Progenitor cell of endocrine pancreas (in vitro differentiated cells): ENCODE data around the gene COL9A3. TPM values are rescaled to one million over a fixed set of nuclear protein-coding genes. Genes with fewer than 3 reads are reported as not detected.

Experiments
- DNase-seq: peaks from one replicate; pipeline ENCODE4 v3.0.0; 2021; ENCODE audit warnings: low spot score; ENCODE audit not compliant: unreplicated experiment
- H3K27ac Mint-ChIP-seq: 2 replicates; pipeline ENCODE4 v1.8.0; 2021; ENCODE audit warnings: mild to moderate bottlenecking, moderate library complexity, mixed read lengths
- H3K27me3 Mint-ChIP-seq: 2 replicates; pipeline ENCODE4 v1.8.0; 2021; ENCODE audit warnings: mixed read lengths
- H3K36me3 Mint-ChIP-seq: 2 replicates; pipeline ENCODE4 v1.8.0; 2022; ENCODE audit warnings: mixed read lengths; ENCODE audit not compliant: insufficient read depth
- H3K4me1 Mint-ChIP-seq: 2 replicates; pipeline ENCODE4 v1.8.0; 2021; ENCODE audit warnings: low read depth, mixed read lengths
- H3K4me3 Mint-ChIP-seq: 2 replicates; pipeline ENCODE4 v1.8.0; 2021; ENCODE audit warnings: low read depth, mild to moderate bottlenecking, moderate library complexity, mixed read lengths
- H3K9me3 Mint-ChIP-seq: 2 replicates; pipeline ENCODE4 v1.8.0; 2021; ENCODE audit warnings: low read depth, mixed read lengths
- CTCF ChIP-seq: fragments of 200-600 bp; sonication (generic); IDR thresholded peaks from one replicate; pipeline ENCODE4 v1.5.0; 2021; ENCODE audit warnings: antibody characterized with exemption, mild to moderate bottlenecking; ENCODE audit not compliant: unreplicated experiment
- total RNA-seq: library from RNA; stranded (reverse); gene quantifications from 2 replicates; pipeline ENCODE4 v1.2.1, GENCODE V29; 2021

COL9A3 gene
- total RNA-seq, 1 donor from 2014 or later = 81.5 TPM

- no peak for TF ChIP-seq CTCF
- H3K4me1 Mint-ChIP-seq = no peaks in the 10 kb centered on the region
These were observed 37.5 kb upstream of the COL9A3 start for GRCh38 chr20:62779417-62779685.

GRCh38 chr20:62780204-62780603 lies 36.6 kb upstream of the COL9A3 start:
- Mint-ChIP-seq H3K27ac (no peak overlapping the region), H3K27me3 (peaks cover 7% of the 10 kb centered on the region), H3K4me1 (no peaks in the 10 kb centered on the region), H3K9me3 (no peaks in the 10 kb centered on the region), H3K36me3 (no peaks in the 10 kb centered on the region), H3K4me3 (no peak overlapping the region)
- DNase-seq = no peak
- TF ChIP-seq CTCF = no peak

More at GRCh38 chr20:62779417-62779685, 37.5 kb upstream of the COL9A3 start:
- H3K36me3 Mint-ChIP-seq = no peaks in the 10 kb centered on the region
- peaks cover 11% of the 10 kb centered on the region for H3K27me3 Mint-ChIP-seq
- no peak overlapping the region for H3K4me3 Mint-ChIP-seq
- DNase-seq = no peak
- H3K9me3 Mint-ChIP-seq = no peaks in the 10 kb centered on the region
- H3K27ac Mint-ChIP-seq = no peak overlapping the region

- DNase-seq = no peak
- Mint-ChIP-seq H3K4me3 (no peak overlapping the region), H3K27me3 (peaks cover 5% of the 10 kb centered on the region)
These were observed 36.2 kb upstream of the COL9A3 start for GRCh38 chr20:62780696-62781095.

GRCh38 chr20:62782149-62782892 lies 34.5 kb upstream of the COL9A3 start:
- DNase-seq = no peak
- Mint-ChIP-seq H3K27me3 (peaks cover 10% of the 10 kb centered on the region), H3K4me1 (no peaks in the 10 kb centered on the region), H3K4me3 (no peak overlapping the region), H3K36me3 (no peaks in the 10 kb centered on the region), H3K9me3 (no peaks in the 10 kb centered on the region), H3K27ac (no peak overlapping the region)
- no peak for TF ChIP-seq CTCF

More at GRCh38 chr20:62780696-62781095, 36.2 kb upstream of the COL9A3 start:
- Mint-ChIP-seq H3K9me3 (no peaks in the 10 kb centered on the region), H3K4me1 (no peaks in the 10 kb centered on the region), H3K36me3 (no peaks in the 10 kb centered on the region), H3K27ac (no peak overlapping the region)
- no peak for TF ChIP-seq CTCF

- H3K36me3 Mint-ChIP-seq = no peaks in the 10 kb centered on the region
- H3K9me3 Mint-ChIP-seq = no peaks in the 10 kb centered on the region
- H3K4me1 Mint-ChIP-seq = no peaks in the 10 kb centered on the region
- H3K4me3 Mint-ChIP-seq = no peak overlapping the region
- no peak overlapping the region for H3K27ac Mint-ChIP-seq
- no peak for DNase-seq
- peaks cover 16% of the 10 kb centered on the region for H3K27me3 Mint-ChIP-seq
- TF ChIP-seq CTCF = no peak
These were observed 34.0 kb upstream of the COL9A3 start for GRCh38 chr20:62782893-62783278.
